Endothelial cell of umbilical vein (primary cell): ENCODE results near the gene LSM7. TPM values are rescaled to one million over a fixed set of nuclear protein-coding genes. Genes with fewer than 3 reads are reported as not detected.

ENCODE experiments used
- BruUV-seq: library from RNA; stranded (reverse); fragments of 400-500 nt; replicated peaks from 2 replicates; lab custom pipeline; 2021; lab: Mats Ljungman, UMichigan
- CTCF ChIA-PET: fragments of 300-600, 350-600 bp; sonication (Branson Sonifier 250); formaldehyde crosslinking; loops from one replicate; lab custom pipeline; 2021; ENCODE audit warnings: antibody characterized with exemption, inconsistent platforms; lab: Charles Lee
- POLR2A ChIA-PET: fragments of 300-600, 350-600 bp; sonication (Branson Sonifier 250); formaldehyde crosslinking; loops from one replicate; lab custom pipeline; 2021; ENCODE audit warnings: antibody characterized with exemption, inconsistent platforms; lab: Charles Lee
- DNase-seq: peaks from one replicate; pipeline ENCODE4 v3.0.0-alpha.2; 2011; ENCODE audit warnings: low read depth, low spot score
- FAIRE-seq: peaks from 2 replicates; lab custom pipeline; 2011; peaks lifted over from hg19 to GRCh38; lab: Jason Lieb, UNC
- H2AFZ ChIP-seq: 2 replicates; pipeline ENCODE4 v1.6.0; 2012; ENCODE audit warnings: low read depth, low read length, control low read depth, inconsistent platforms
- H3K27ac ChIP-seq: 2 replicates; pipeline ENCODE4 v1.5.1; 2011; ENCODE audit warnings: low read depth, mild to moderate bottlenecking, control low read depth, low read length, moderate library complexity; ENCODE audit not compliant: insufficient read depth
- H3K27me3 ChIP-seq, 2 experiments: 2 replicates each; pipeline versions ENCODE4 v1.6.0 to v1.6.1; 2011; ENCODE audit warnings: low read length in 2 of 2, mixed read lengths in 1 of 2; ENCODE audit not compliant: control insufficient read depth in 2 of 2, insufficient read depth in 2 of 2
- H3K36me3 ChIP-seq, 2 experiments: 2 replicates in 1 of 2; 3 replicates in 1 of 2; pipeline ENCODE4 v1.5.1; 2011; ENCODE audit warnings: low read length in 2 of 2, mild to moderate bottlenecking in 1 of 2, moderate library complexity in 1 of 2; ENCODE audit not compliant: control insufficient read depth in 2 of 2, insufficient read depth in 2 of 2; ENCODE audit errors: extremely low read depth in 1 of 2
- H3K4me1 ChIP-seq: 3 replicates; pipeline ENCODE4 v1.5.1; 2011; ENCODE audit warnings: mild to moderate bottlenecking, low read length; ENCODE audit not compliant: control insufficient read depth, insufficient read depth; ENCODE audit errors: extremely low read depth
- H3K4me2 ChIP-seq: 2 replicates; pipeline ENCODE4 v1.6.1; 2011; ENCODE audit warnings: low read length, control low read depth, mixed read lengths; ENCODE audit not compliant: insufficient read depth
- H3K4me3 ChIP-seq, 3 experiments: fragments of 200-600 bp in 1 of 3; sonication (generic), shearing (Covaris generic) in 1 of 3; replicated peaks in 1 of 3; 2 replicates each; pipeline ENCODE4 v1.5.1; 2011 to 2016; ENCODE audit warnings: control low read depth in 3 of 3, low read length in 3 of 3, mild to moderate bottlenecking in 2 of 3, inconsistent platforms in 1 of 3, low read depth in 1 of 3, moderate library complexity in 1 of 3; ENCODE audit not compliant: insufficient read depth in 1 of 3
- H3K79me2 ChIP-seq: 2 replicates; pipeline ENCODE4 v1.6.0; 2012; ENCODE audit warnings: low read length, inconsistent platforms; ENCODE audit not compliant: control insufficient read depth, insufficient read depth
- H3K9ac ChIP-seq: replicated peaks from 2 replicates; pipeline ENCODE3; 2011; ENCODE audit warnings: low read length, control low read depth; ENCODE audit not compliant: insufficient read depth; ENCODE audit errors: extremely low read depth
- H3K9me1 ChIP-seq: replicated peaks from 3 replicates; pipeline ENCODE4 v1.6.0; 2011; ENCODE audit warnings: mild to moderate bottlenecking, low read length; ENCODE audit not compliant: control insufficient read depth, insufficient read depth; ENCODE audit errors: extremely low read depth
- H3K9me3 ChIP-seq: replicated peaks from 2 replicates; pipeline ENCODE4 v1.5.1; 2012; ENCODE audit warnings: low read length, inconsistent platforms; ENCODE audit not compliant: control insufficient read depth, insufficient read depth
- H4K20me1 ChIP-seq: replicated peaks from 2 replicates; pipeline ENCODE3; 2011; ENCODE audit warnings: mild to moderate bottlenecking, low read length; ENCODE audit not compliant: control insufficient read depth, insufficient read depth; ENCODE audit errors: extremely low read depth
- CTCF ChIP-seq, 2 donors: IDR thresholded peaks; 1 replicate in 1 of 2; 2 replicates in 1 of 2; pipeline ENCODE4 v1.5.1; 2011; ENCODE audit warnings: low read length in 2 of 2, mild to moderate bottlenecking in 2 of 2, moderate library complexity in 2 of 2, control low read depth in 1 of 2, inconsistent platforms in 1 of 2, low read depth in 1 of 2; ENCODE audit not compliant: insufficient read depth in 1 of 2; ENCODE audit errors: extremely low read depth in 1 of 2
- EZH2 ChIP-seq: IDR thresholded peaks from 2 replicates; pipeline ENCODE4 v1.6.1; 2012; ENCODE audit warnings: borderline replicate concordance, low read depth, mild to moderate bottlenecking, moderate library complexity, low read length, inconsistent platforms; ENCODE audit not compliant: severe bottlenecking
- FOS ChIP-seq: IDR thresholded peaks from 2 replicates; pipeline ENCODE4 v1.6.1; 2011; ENCODE audit warnings: mild to moderate bottlenecking, low read length, moderate library complexity, borderline replicate concordance; ENCODE audit not compliant: insufficient read depth
- GATA2 ChIP-seq: IDR thresholded peaks from 2 replicates; pipeline ENCODE4 v1.7.0; 2011; ENCODE audit warnings: low read depth, mild to moderate bottlenecking, moderate library complexity, mixed read lengths, low read length; ENCODE audit not compliant: insufficient read length, insufficient read depth
- JUN ChIP-seq: IDR thresholded peaks from 2 replicates; pipeline ENCODE4 v1.6.1; 2011; ENCODE audit warnings: borderline replicate concordance, low read depth; ENCODE audit not compliant: insufficient read length, insufficient read depth
- MYC ChIP-seq: IDR thresholded peaks from one replicate; pipeline ENCODE4 v1.6.1; 2011; ENCODE audit warnings: mild to moderate bottlenecking, low read depth, low read length
- POLR2A ChIP-seq: IDR thresholded peaks from 2 replicates; pipeline ENCODE4 v1.6.1; 2012; ENCODE audit warnings: low read depth, mild to moderate bottlenecking, control low read depth, low read length
- POLR2AphosphoS5 ChIP-seq: IDR thresholded peaks from 2 replicates; pipeline ENCODE4 v1.6.1; 2012; ENCODE audit warnings: low read depth, mild to moderate bottlenecking, control low read depth, low read length, moderate library complexity; ENCODE audit not compliant: insufficient read depth
- dilution Hi-C: fragments of 300-500 bp; cut with MboI; formaldehyde crosslinking; loops from one replicate; pipeline ENCODE4 v1.15.0; 2019; ENCODE audit warnings: low sequenced_read_pairs; ENCODE audit not compliant: extremely low pct_ligation_motif_present
- intact Hi-C: fragments of 100-400 bp; cut with micrococcal nuclease; formaldehyde crosslinking; loops from one replicate; pipeline ENCODE4 v1.10.0; 2022
- polyA plus RNA-seq, 4 experiments: library from polyadenylated mRNA; depleted of rRNA in 3 of 4; stranded (reverse) in 3 of 4; unstranded in 1 of 4; fragments of >200 nt; gene quantifications; 2 replicates each; pipeline versions ENCODE4 v1.2.1 to v1.2.3, GENCODE V29; 2011 to 2012; ENCODE audit warnings: missing spikeins in 1 of 4
- total RNA-seq: library from RNA; stranded (reverse); gene quantifications from 2 replicates; pipeline ENCODE4 v1.2.3, GENCODE V29; 2021
- TF ChIP-seq, protein P1 (sequence below): IDR thresholded peaks from 2 replicates; pipeline ENCODE4 v1.6.1; 2011; ENCODE audit not compliant: insufficient read depth, insufficient read length

Gene LSM7
- total and polyA plus RNA-seq, 2 donors (not counting 3 experiments of a cell fraction or from before 2014, with no cell fraction given): 124 to 673 TPM

- POLR2A ChIA-PET: no interaction called here
- intact Hi-C loops (no loop called here), dilution Hi-C loops (no loop called here)
- TF ChIP-seq CTCF (IDR thresholded peaks at IDR 0.05; ENCODE audit: extremely low read depth in 1 of 2, insufficient read depth in 1 of 2, low read depth in 1 of 2, low read length in 2 of 2) (no peak), JUN (no peak), EZH2 (no peak), GATA2 (no peak), POLR2AphosphoS5 (no peak), POLR2A (no peak), MYC (no peak), FOS (no peak)
- TF ChIP-seq, protein P1, sequence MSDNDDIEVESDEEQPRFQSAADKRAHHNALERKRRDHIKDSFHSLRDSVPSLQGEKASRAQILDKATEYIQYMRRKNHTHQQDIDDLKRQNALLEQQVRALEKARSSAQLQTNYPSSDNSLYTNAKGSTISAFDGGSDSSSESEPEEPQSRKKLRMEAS: no peak
- Histone ChIP-seq H3K9me3 (no peaks in the 10 kb centered on the region), H3K4me2 (no peak overlapping the region), H3K4me3 (no peak overlapping the region), H3K9ac (no peak overlapping the region), H3K36me3 (peaks cover 0 to 13% of the 10 kb centered on the region in 2 experiments), H3K27ac (no peak overlapping the region), H3K27me3 (no peaks in the 10 kb centered on the region), H3K9me1 (no peaks in the 10 kb centered on the region), H2AFZ (no peak overlapping the region), H4K20me1 (no peaks in the 10 kb centered on the region), H3K79me2 (peaks cover 22% of the 10 kb centered on the region), H3K4me1 (peaks cover 7% of the 10 kb centered on the region)
- BruUV-seq: no TSS peak
- CTCF ChIA-PET: no interaction called here
- FAIRE-seq (no peak), DNase-seq (no peak)
Measured at GRCh38 chr19:2323707-2324106, 4.7 kb downstream of the LSM7 start.
